ENCODE data around the gene SEC31B.

SEC31B gene

GRCh38 chr10:100519311-100520051 is at the start of gene SEC31B:
Gene SEC31B, minus strand, starts transcription at chr10:100519861. Its CDS starts 2,909 bp downstream, at chr10:100516952.
- DNase-seq = no peak

GRCh38 chr10:100568912-100569311 is 49.3 kb upstream of the SEC31B start:
- DNase-seq = no peak

GRCh38 chr10:100567826-100568225 is 48.2 kb upstream of the SEC31B start:
- DNase-seq = no peak

GRCh38 chr10:100567249-100567648 is 47.6 kb upstream of the SEC31B start:
- DNase-seq = no peak

GRCh38 chr10:100566561-100566960 is 46.9 kb upstream of the SEC31B start:
- DNase-seq = no peak

- no peak for DNase-seq
Measured at GRCh38 chr10:100565206-100565985, 45.7 kb upstream of the SEC31B start.

GRCh38 chr10:100562008-100562672 is 42.5 kb upstream of the SEC31B start:
- no peak for DNase-seq

- DNase-seq = no peak
Measured at GRCh38 chr10:100561005-100561404, 41.3 kb upstream of the SEC31B start.

- DNase-seq = no peak
Measured at GRCh38 chr10:100560248-100560647, 40.6 kb upstream of the SEC31B start.

- DNase-seq = no peak
Measured at GRCh38 chr10:100554902-100555301, 35.2 kb upstream of the SEC31B start.

- no peak for DNase-seq
Measured at GRCh38 chr10:100553929-100554328, 34.3 kb upstream of the SEC31B start.

GRCh38 chr10:100551738-100552137 is 32.1 kb upstream of the SEC31B start:
- DNase-seq = no peak

- no peak for DNase-seq
Measured at GRCh38 chr10:100551196-100551595, 31.5 kb upstream of the SEC31B start.

- DNase-seq = no peak
Measured at GRCh38 chr10:100544950-100545349, 25.3 kb upstream of the SEC31B start.

- DNase-seq = no peak
Measured at GRCh38 chr10:100537475-100537874, 17.8 kb upstream of the SEC31B start.

- DNase-seq = peak; percentile 86 to 90
Measured at GRCh38 chr10:100535715-100536353, 16.2 kb upstream of the SEC31B start, which contains the start of gene HIF1AN. Gene HIF1AN, plus strand, starts transcription at chr10:100535943. Its CDS starts 16 bp downstream, at chr10:100535959.

- no peak for DNase-seq
Measured at GRCh38 chr10:100535338-100535714, 15.7 kb upstream of the SEC31B start.

GRCh38 chr10:100534726-100535125 is 15.1 kb upstream of the SEC31B start:
- DNase-seq = no peak

- DNase-seq = no peak
Measured at GRCh38 chr10:100531761-100532160, 12.1 kb upstream of the SEC31B start.

GRCh38 chr10:100529475-100530298 is 10.0 kb upstream of the SEC31B start, which contains the start of gene NDUFB8:
Gene NDUFB8, minus strand, starts transcription at chr10:100529871. Its CDS starts 20 bp downstream, at chr10:100529851.
- DNase-seq = peak; percentile 67 to 83

GRCh38 chr10:100528921-100529474 is 9.3 kb upstream of the SEC31B start:
- no peak for DNase-seq
